HCT116 (cell line): ENCODE data around the gene C10orf90. TPM values are rescaled to one million over a fixed set of nuclear protein-coding genes. Genes with fewer than 3 reads are reported as not detected.

Experiments
- ATAC-seq: fragments of 200-7000 bp; cut with Tn5 transposase; 2 replicates; pipeline ENCODE4 v1.9.1; 2020; ENCODE audit warnings: mild to moderate bottlenecking, moderate library complexity
- BruUV-seq: library from RNA; stranded (reverse); fragments of 400-500 nt; replicated peaks from 2 replicates; lab custom pipeline; 2021; lab: Mats Ljungman, UMichigan
- CTCF ChIA-PET: fragments of 300-600 bp; sonication (Branson Sonifier 250); formaldehyde crosslinking; loops from one replicate; lab custom pipeline; 2021; ENCODE audit warnings: antibody characterized with exemption; lab: Charles Lee
- POLR2A ChIA-PET: fragments of 300-600, 350-600 bp; sonication (Branson Sonifier 250); formaldehyde crosslinking; loops from one replicate; lab custom pipeline; 2021; ENCODE audit warnings: antibody characterized with exemption; lab: Charles Lee
- RAD21 ChIA-PET, 2 experiments: fragments of 300-600 bp; sonication (Branson Sonifier 250); formaldehyde crosslinking; loops; one replicate each; lab custom pipeline; 2023; ENCODE audit warnings: low total read pairs in 2 of 2; ENCODE audit not compliant: uncharacterized antibody in 2 of 2, unreplicated experiment in 2 of 2, low non-redundant PET in 1 of 2; lab: Charles Lee
- DNase-seq: peaks from one replicate; pipeline ENCODE4 v3.0.0-alpha.2; 2010; ENCODE audit warnings: low read depth, low spot score
- H2AFZ ChIP-seq: fragments of 200-600 bp; shearing (Covaris generic), sonication (generic); 2 replicates; pipeline ENCODE4 v1.6.1; 2017; ENCODE audit warnings: low read depth, mixed run types, mixed read lengths, antibody characterized with exemption, low read length; ENCODE audit not compliant: poor library complexity, severe bottlenecking
- H3K27ac ChIP-seq: 2 replicates; pipeline ENCODE4 v1.5.1; 2012; ENCODE audit warnings: low read depth, low read length
- H3K27me3 ChIP-seq: fragments of 200-600 bp; sonication (generic); 2 replicates; pipeline ENCODE4 v1.6.1; 2016; ENCODE audit warnings: mixed run types, low read length, mixed read lengths; ENCODE audit not compliant: insufficient read depth
- H3K36me3 ChIP-seq, 2 experiments: fragments of 200-500 bp in 1 of 2; fragments of 200-600 bp in 1 of 2; sonication (Bioruptor generic) in 1 of 2; sonication (generic) in 1 of 2; 2 replicates each; pipeline versions ENCODE4 v1.5.1 to v1.6.1; 2014 to 2016; ENCODE audit warnings: low read length in 2 of 2, inconsistent platforms in 1 of 2, mixed read lengths in 1 of 2, mixed run types in 1 of 2; ENCODE audit not compliant: insufficient read depth in 2 of 2, control insufficient read depth in 1 of 2
- H3K4me1 ChIP-seq, 2 experiments: fragments of 200-600 bp in 1 of 2; sonication (generic) in 1 of 2; 2 replicates each; pipeline versions ENCODE4 v1.5.1 to v1.6.1; 2012 to 2017; ENCODE audit warnings: low read length in 2 of 2, inconsistent platforms in 1 of 2, mild to moderate bottlenecking in 1 of 2, mixed read lengths in 1 of 2, mixed run types in 1 of 2, moderate library complexity in 1 of 2; ENCODE audit not compliant: insufficient read depth in 2 of 2, control insufficient read depth in 1 of 2
- H3K4me2 ChIP-seq: fragments of 200-600 bp; sonication (generic); 2 replicates; pipeline ENCODE4 v1.6.1; 2017; ENCODE audit warnings: mixed run types, low read length, mixed read lengths
- H3K4me3 ChIP-seq, 2 experiments: fragments of 200-600 bp in 1 of 2; sonication (generic) in 1 of 2; replicated peaks in 1 of 2; 2 replicates each; pipeline ENCODE4 v1.5.1; 2011 to 2016; ENCODE audit warnings: low read length in 2 of 2, control low read depth in 1 of 2, low read depth in 1 of 2, mild to moderate bottlenecking in 1 of 2, mixed read lengths in 1 of 2, mixed run types in 1 of 2
- H3K79me2 ChIP-seq: fragments of 200-600 bp; sonication (generic); 2 replicates; pipeline ENCODE4 v1.6.1; 2017; ENCODE audit warnings: mild to moderate bottlenecking, mixed run types, low read length, moderate library complexity, mixed read lengths; ENCODE audit not compliant: insufficient read depth
- H3K9ac ChIP-seq: fragments of 200-600 bp; sonication (generic); 2 replicates; pipeline ENCODE4 v1.6.1; 2016; ENCODE audit warnings: low read length, mixed read lengths
- H3K9me2 ChIP-seq: fragments of 200-600 bp; sonication (generic), shearing (Covaris generic); 2 replicates; pipeline ENCODE4 v1.6.1; 2017; ENCODE audit warnings: mixed run types, mild to moderate bottlenecking, moderate library complexity; ENCODE audit not compliant: insufficient read depth
- H3K9me3 ChIP-seq, 2 experiments: fragments of 200-500 bp in 1 of 2; fragments of 200-600 bp in 1 of 2; sonication (Bioruptor generic) in 1 of 2; sonication (generic) in 1 of 2; 2 replicates each; pipeline ENCODE4 v1.6.1; 2014 to 2017; ENCODE audit warnings: low read length in 2 of 2, mixed read lengths in 2 of 2, inconsistent platforms in 1 of 2, low read depth in 1 of 2, mild to moderate bottlenecking in 1 of 2, mixed run types in 1 of 2, moderate library complexity in 1 of 2; ENCODE audit not compliant: control insufficient read depth in 1 of 2, insufficient read depth in 1 of 2
- H4K20me1 ChIP-seq: fragments of 200-600 bp; sonication (generic), shearing (Covaris generic); 2 replicates; pipeline ENCODE4 v1.6.1; 2017; ENCODE audit warnings: mixed run types, mild to moderate bottlenecking, moderate library complexity; ENCODE audit not compliant: insufficient read depth
- ATF3 ChIP-seq: IDR thresholded peaks from 2 replicates; pipeline ENCODE4 v1.6.1; 2012
- CBX3 ChIP-seq: IDR thresholded peaks from 2 replicates; pipeline ENCODE4 v1.6.1; 2012; ENCODE audit warnings: low read depth
- CEBPB ChIP-seq: IDR thresholded peaks from 2 replicates; pipeline ENCODE4 v1.6.1; 2012; ENCODE audit warnings: low read depth
- EGR1 ChIP-seq: IDR thresholded peaks from 2 replicates; pipeline ENCODE4 v1.6.1; 2012; ENCODE audit warnings: low read depth
- EZH2 ChIP-seq: fragments of 200-600 bp; sonication (generic); IDR thresholded peaks from 2 replicates; pipeline ENCODE4 v1.6.1; 2017; ENCODE audit warnings: antibody characterized with exemption, mixed run types
- EZH2phosphoT487 ChIP-seq: fragments of 200-600 bp; IDR thresholded peaks from 2 replicates; pipeline ENCODE4 v1.6.1; 2018; ENCODE audit warnings: antibody characterized with exemption, borderline replicate concordance
- JUND ChIP-seq: IDR thresholded peaks from 2 replicates; pipeline ENCODE4 v1.6.1; 2012
- POLR2AphosphoS5 ChIP-seq: IDR thresholded peaks from 2 replicates; pipeline ENCODE4 v1.6.1; 2011; ENCODE audit warnings: mild to moderate bottlenecking, low read depth, low read length, moderate library complexity
- RAD21 ChIP-seq: IDR thresholded peaks from 2 replicates; pipeline ENCODE4 v1.6.1; 2012; ENCODE audit warnings: low read depth, mild to moderate bottlenecking
- REST ChIP-seq: IDR thresholded peaks from 2 replicates; pipeline ENCODE4 v1.6.1; 2012; ENCODE audit warnings: low read depth
- SIN3A ChIP-seq: IDR thresholded peaks from 2 replicates; pipeline ENCODE4 v1.6.1; 2012; ENCODE audit warnings: low read depth
- SP1 ChIP-seq: IDR thresholded peaks from 2 replicates; pipeline ENCODE4 v1.6.1; 2012; ENCODE audit warnings: low read depth
- YY1 ChIP-seq: IDR thresholded peaks from 2 replicates; pipeline ENCODE4 v1.6.1; 2011; ENCODE audit warnings: low read length, low read depth, moderate library complexity, mild to moderate bottlenecking; ENCODE audit not compliant: insufficient replicate concordance; ENCODE audit errors: extremely low read depth
- ZBTB33 ChIP-seq: IDR thresholded peaks from 2 replicates; pipeline ENCODE4 v1.6.1; 2011; ENCODE audit warnings: mild to moderate bottlenecking, low read length, moderate library complexity; ENCODE audit not compliant: insufficient replicate concordance; ENCODE audit errors: extremely low read depth
- ZFX ChIP-seq: fragments of 450-650 bp; IDR thresholded peaks from 2 replicates; pipeline ENCODE4 v1.6.1; 2017
- intact Hi-C: fragments of 100-400 bp; cut with micrococcal nuclease; formaldehyde crosslinking; loops from 2 replicates; pipeline ENCODE4 v1.10.0; 2022
- total RNA-seq: library from RNA; stranded (reverse); gene quantifications from one replicate; pipeline ENCODE4 v1.2.1, GENCODE V29; 2021; ENCODE audit not compliant: unreplicated experiment

The C10orf90 gene
- total RNA-seq, 1 experiment from 2014 or later: not detected

- ChIA-PET CTCF (no interaction called here), RAD21 (no interaction called here)
- H3K4me1 ChIP-seq: peaks cover 0 to 8% of the 10 kb centered on the region in 2 experiments; a peak in 2 of 4 replicates
- no peak overlapping the region for H3K27ac ChIP-seq
- H3K27me3 ChIP-seq: peaks cover 12% of the 10 kb centered on the region; the same call in 1 of the 2 replicates
- H2AFZ ChIP-seq: no peak overlapping the region
- H3K9me2 ChIP-seq: no peaks in the 10 kb centered on the region
- no peak overlapping the region for H3K9ac ChIP-seq
- DNase-seq: no peak
- intact Hi-C loops: no loop called here
- no peak overlapping the region for H3K4me3 ChIP-seq
- no peak for TF ChIP-seq YY1
- TF ChIP-seq EGR1: no peak
- peak; percentile 16; the same call in 1 of the 2 replicates for TF ChIP-seq RAD21
- no peak for TF ChIP-seq POLR2AphosphoS5
- no peak for TF ChIP-seq CBX3
- TF ChIP-seq, all 23 proteins: peak for 1
- Histone ChIP-seq H3K4me2 (peak overlapping the region; percentile 5; the same call in 1 of the 2 replicates), H3K36me3 (no peaks in the 10 kb centered on the region), H3K79me2 (no peaks in the 10 kb centered on the region), H4K20me1 (no peaks in the 10 kb centered on the region), H3K9me3 (no peaks in the 10 kb centered on the region)
- BruUV-seq: no TSS peak
- POLR2A ChIA-PET: no interaction called here
- ATAC-seq: peak; percentile 36
Measured at GRCh38 chr10:126439942-126440341, 230.6 kb downstream of the C10orf90 start.

GRCh38 chr10:126438407-126438783 is 232.1 kb downstream of the C10orf90 start:
- H2AFZ ChIP-seq: no peak overlapping the region
- RAD21 ChIA-PET: no interaction called here

More at GRCh38 chr10:126438407-126438783, 232.1 kb downstream of the C10orf90 start:
- BruUV-seq: no TSS peak
- Histone ChIP-seq H3K9me3 (no peaks in the 10 kb centered on the region), H3K36me3 (no peaks in the 10 kb centered on the region), H4K20me1 (no peaks in the 10 kb centered on the region), H3K9ac (no peak overlapping the region), H3K27ac (no peak overlapping the region), H3K79me2 (no peaks in the 10 kb centered on the region), H3K4me2 (no peak overlapping the region), H3K4me3 (no peak overlapping the region), H3K4me1 (peaks cover 0 to 10% of the 10 kb centered on the region in 2 experiments; a peak in 3 of 4 replicates), H3K9me2 (no peaks in the 10 kb centered on the region), H3K27me3 (peaks cover 12% of the 10 kb centered on the region)
- ChIA-PET POLR2A (no interaction called here), CTCF (no interaction called here)
- no peak for ATAC-seq
- TF ChIP-seq ATF3 (no peak), CBX3 (no peak), SIN3A (no peak), REST (no peak), CEBPB (no peak), ZFX (no peak), EZH2phosphoT487 (no peak), JUND (no peak), EZH2 (no peak), ZBTB33 (no peak), SP1 (no peak)
- intact Hi-C loops: no loop called here
- DNase-seq: no peak
